ENCODE results near the gene ZNF445. TPM values are rescaled to one million over a fixed set of nuclear protein-coding genes. Genes with fewer than 3 reads are reported as not detected.
"Not testable (repeated sequence)": the region's sequence is repeated elsewhere in the genome, so short reads cannot be mapped to it uniquely, and the experiment has no call there.

The ZNF445 gene
- total RNA-seq, 1 donor from 2014 or later = 28.3 TPM

GRCh38 chr3:44418549-44418948 lies 58.9 kb downstream of the ZNF445 start:
- Mint-ChIP-seq H3K27me3 (ENCODE audit: insufficient read depth, low read depth) (peaks cover 8% of the 10 kb centered on the region), H3K4me3 (peak overlapping the region; percentile 13), H3K9me3 (peaks cover 6% of the 10 kb centered on the region), H3K36me3 (no peaks in the 10 kb centered on the region), H3K4me1 (peaks cover 13% of the 10 kb centered on the region), H3K27ac (peak overlapping the region; percentile 35)
- TF ChIP-seq EZH2 (IDR thresholded peaks at IDR 0.05) (no peak), CTCF (IDR thresholded peaks at IDR 0.05) (peak; percentile 45)
- H3K27ac ChIP-seq = no peak overlapping the region
- peak overlapping the region; percentile 12 for H2AFZ ChIP-seq (replicated peaks)
- H3F3A ChIP-seq (ENCODE audit: low read depth) = no peaks in the 10 kb centered on the region
- H3K4me2 ChIP-seq = no peak overlapping the region
- no peaks in the 10 kb centered on the region for H3K9me3 ChIP-seq (ENCODE audit: low read depth)
- H3K9ac ChIP-seq = no peak overlapping the region
- DNase-seq (ENCODE audit: low spot score) = peak; percentile 42
- no peaks in the 10 kb centered on the region for H3K79me2 ChIP-seq (ENCODE audit: low read depth)
- no peaks in the 10 kb centered on the region for H3K4me1 ChIP-seq
- H3K4me3 ChIP-seq = no peak overlapping the region
- H3K27me3 ChIP-seq = no peaks in the 10 kb centered on the region
- no peaks in the 10 kb centered on the region for H4K20me1 ChIP-seq (ENCODE audit: low read depth)
- H3K36me3 ChIP-seq = no peaks in the 10 kb centered on the region

GRCh38 chr3:44418118-44418517 lies 59.4 kb downstream of the ZNF445 start:
- H3K27ac ChIP-seq; H3F3A ChIP-seq (ENCODE audit: low read depth); H3K36me3 ChIP-seq; H3K27me3 Mint-ChIP-seq (ENCODE audit: insufficient read depth, low read depth); H3K27me3 ChIP-seq; H3K9me3 ChIP-seq (ENCODE audit: low read depth); H3K4me3 ChIP-seq; H4K20me1 ChIP-seq (ENCODE audit: low read depth); H3K9me3 Mint-ChIP-seq; H3K36me3 Mint-ChIP-seq; H2AFZ ChIP-seq (replicated peaks); H3K4me3 Mint-ChIP-seq; H3K4me1 ChIP-seq; H3K27ac Mint-ChIP-seq; H3K9ac ChIP-seq; H3K4me2 ChIP-seq; DNase-seq (ENCODE audit: low spot score); H3K79me2 ChIP-seq (ENCODE audit: low read depth): not testable (repeated sequence)
- peaks cover 13% of the 10 kb centered on the region for H3K4me1 Mint-ChIP-seq

GRCh38 chr3:44416031-44417030 lies 61.1 kb downstream of the ZNF445 start:
- DNase-seq (ENCODE audit: low spot score) = no peak
- no peaks in the 10 kb centered on the region for H3K36me3 ChIP-seq
- TF ChIP-seq EZH2phosphoT487 (IDR thresholded peaks at IDR 0.05) = no peak
- no peak for TF ChIP-seq EZH2 (IDR thresholded peaks at IDR 0.05)
- TF ChIP-seq CTCF (IDR thresholded peaks at IDR 0.05) = no peak
- no peaks in the 10 kb centered on the region for H3K79me2 ChIP-seq (ENCODE audit: low read depth)
- no peak overlapping the region for H3K27ac ChIP-seq
- H3K9me3 Mint-ChIP-seq = peaks cover 6% of the 10 kb centered on the region
- H3K4me1 ChIP-seq = no peaks in the 10 kb centered on the region
- H3K27me3 Mint-ChIP-seq (ENCODE audit: insufficient read depth, low read depth) = peaks cover 12% of the 10 kb centered on the region
- H4K20me1 ChIP-seq (ENCODE audit: low read depth) = no peaks in the 10 kb centered on the region
- no peak overlapping the region for H3K4me3 Mint-ChIP-seq
- H3K36me3 Mint-ChIP-seq = no peaks in the 10 kb centered on the region
- no peak overlapping the region for H3K4me2 ChIP-seq
- no peak overlapping the region for H2AFZ ChIP-seq (replicated peaks)
- no peak overlapping the region for H3K4me3 ChIP-seq
- no peaks in the 10 kb centered on the region for H3K9me3 ChIP-seq (ENCODE audit: low read depth)
- peaks cover 15% of the 10 kb centered on the region for H3K4me1 Mint-ChIP-seq
- no peaks in the 10 kb centered on the region for H3K27me3 ChIP-seq
- no peaks in the 10 kb centered on the region for H3F3A ChIP-seq (ENCODE audit: low read depth)
- H3K9ac ChIP-seq = no peak overlapping the region
- H3K27ac Mint-ChIP-seq = no peak overlapping the region

DNA sequence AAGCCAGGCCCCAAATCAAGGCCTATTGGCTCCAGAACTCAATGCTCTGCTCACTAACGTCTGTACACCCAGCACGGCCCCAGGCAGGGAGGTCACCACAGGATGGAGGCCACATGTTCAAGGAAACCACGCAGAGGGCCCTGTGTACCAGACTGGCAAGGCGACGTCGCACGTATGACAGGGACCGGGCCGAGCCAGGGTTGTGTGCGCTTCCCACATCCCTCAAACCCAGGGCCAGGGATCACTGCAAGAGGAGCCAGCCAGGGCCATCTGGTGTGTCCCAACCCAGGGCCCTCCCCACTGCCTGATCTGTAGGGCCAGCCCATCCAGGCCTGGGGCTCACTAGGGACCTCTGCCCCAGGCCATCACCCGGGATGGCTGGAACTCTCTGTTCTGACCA lies 62.0 kb downstream of the ZNF445 start:
- Histone ChIP-seq H3K4me1 (no peaks in the 10 kb centered on the region), H3K9me3 (ENCODE audit: low read depth) (no peaks in the 10 kb centered on the region), H2AFZ (replicated peaks) (no peak overlapping the region), H3K9ac (no peak overlapping the region), H3K36me3 (no peaks in the 10 kb centered on the region), H3K4me3 (no peak overlapping the region), H3K79me2 (ENCODE audit: low read depth) (no peaks in the 10 kb centered on the region), H4K20me1 (ENCODE audit: low read depth) (no peaks in the 10 kb centered on the region), H3K27me3 (no peaks in the 10 kb centered on the region), H3K27ac (no peak overlapping the region), H3F3A (ENCODE audit: low read depth) (no peaks in the 10 kb centered on the region), H3K4me2 (no peak overlapping the region)
- Mint-ChIP-seq H3K9me3 (peaks cover 6% of the 10 kb centered on the region), H3K36me3 (no peaks in the 10 kb centered on the region), H3K4me1 (peaks cover 15% of the 10 kb centered on the region), H3K27me3 (ENCODE audit: insufficient read depth, low read depth) (peaks cover 12% of the 10 kb centered on the region), H3K27ac (no peak overlapping the region), H3K4me3 (no peak overlapping the region)
- no peak for DNase-seq (ENCODE audit: low spot score)
- TF ChIP-seq EZH2phosphoT487 (IDR thresholded peaks at IDR 0.05) = no peak
- no peak for TF ChIP-seq CTCF (IDR thresholded peaks at IDR 0.05)
- no peak for TF ChIP-seq EZH2 (IDR thresholded peaks at IDR 0.05)

Data from neural progenitor cell (in vitro differentiated cells).